ENCODE data around the gene EIPR1.

- TF ChIP-seq POLR2AphosphoS5 (IDR thresholded peaks at IDR 0.05) = no peak
- TF ChIP-seq POLR2A (IDR thresholded peaks at IDR 0.05; ENCODE audit: low read depth) = no peak
- no peak for TF ChIP-seq CTCF (IDR thresholded peaks at IDR 0.05)
Measured at GRCh38 chr2:3261511-3261910, 116.1 kb downstream of the EIPR1 start.

Data from esophagus muscularis mucosa (tissue), 3 donors.